GM12878 (cell line): ENCODE data around the gene C9. TPM values are rescaled to one million over a fixed set of nuclear protein-coding genes. Genes with fewer than 3 reads are reported as not detected.

Experiments used
- ATAC-seq: fragments of 200-7000 bp; cut with Tn5 transposase; 3 replicates; pipeline ENCODE4 v1.9.1; 2020; ENCODE audit warnings: mild to moderate bottlenecking, moderate library complexity
- BruUV-seq: library from RNA; stranded (reverse); fragments of 400-500 nt; replicated peaks from 2 replicates; lab custom pipeline; 2021; lab: Mats Ljungman, UMichigan
- CTCF ChIA-PET: fragments of 300-600 bp; sonication (Branson Sonifier 250); formaldehyde crosslinking; extraction: SDS; loops from one replicate; lab custom pipeline; 2021; ENCODE audit warnings: inconsistent platforms; lab: Yijun Ruan, JAX
- POLR2A ChIA-PET: fragments of 350-600 bp; formaldehyde crosslinking; extraction: SDS; loops from one replicate; lab custom pipeline; 2021; ENCODE audit warnings: inconsistent platforms; lab: Charles Lee
- RAD21 ChIA-PET: fragments of 300-600 bp; sonication (Branson Sonifier 250); formaldehyde crosslinking; loops from one replicate; lab custom pipeline; 2023; ENCODE audit warnings: antibody characterized with exemption; ENCODE audit not compliant: unreplicated experiment; lab: Charles Lee
- SMC1A ChIA-PET: fragments of 300-600 bp; sonication (Branson Sonifier 250); formaldehyde crosslinking; loops from one replicate; lab custom pipeline; 2023; ENCODE audit not compliant: unreplicated experiment, uncharacterized antibody; lab: Charles Lee
- DNase-seq: peaks from one replicate; pipeline ENCODE4 v3.0.0-alpha.2; 2011; ENCODE audit warnings: low read depth, low spot score
- FAIRE-seq: peaks from 3 replicates; lab custom pipeline; 2011; peaks lifted over from hg19 to GRCh38; lab: Jason Lieb, UNC
- H2AFZ ChIP-seq: 2 replicates; pipeline ENCODE4 v1.6.0; 2011; ENCODE audit warnings: low read depth, low read length, control low read depth; ENCODE audit not compliant: control insufficient read depth
- H3K27ac ChIP-seq: 2 replicates; pipeline ENCODE4 v1.5.1; 2011; ENCODE audit warnings: control low read depth; ENCODE audit not compliant: control insufficient read depth, insufficient read depth
- H3K27me3 ChIP-seq, 2 experiments: replicated peaks in 1 of 2; 2 replicates each; pipeline versions ENCODE4 v1.6.0 to v1.6.1; 2011; ENCODE audit warnings: low read length in 1 of 2; ENCODE audit not compliant: control insufficient read depth in 2 of 2, insufficient read depth in 2 of 2
- H3K36me3 ChIP-seq, 2 experiments: 2 replicates each; pipeline ENCODE4 v1.5.1; 2011; ENCODE audit warnings: low read length in 1 of 2; ENCODE audit not compliant: control insufficient read depth in 2 of 2, insufficient read depth in 2 of 2
- H3K4me1 ChIP-seq: 2 replicates; pipeline ENCODE4 v1.6.1; 2011; ENCODE audit warnings: mild to moderate bottlenecking, low read length, moderate library complexity, mixed read lengths; ENCODE audit not compliant: control insufficient read depth, insufficient read depth
- H3K4me2 ChIP-seq: 2 replicates; pipeline ENCODE4 v1.6.0; 2011; ENCODE audit warnings: control low read depth; ENCODE audit not compliant: control insufficient read depth, insufficient read depth
- H3K4me3 ChIP-seq: fragments of 200-600 bp; sonication (generic); 2 replicates; pipeline ENCODE4 v1.5.1; 2016
- H3K79me2 ChIP-seq: 2 replicates; pipeline ENCODE4 v1.6.0; 2011; ENCODE audit warnings: low read length; ENCODE audit not compliant: control insufficient read depth, insufficient read depth
- H3K9ac ChIP-seq: 2 replicates; pipeline ENCODE4 v1.8.0; 2011; ENCODE audit warnings: low read length, control low read depth, mixed read lengths; ENCODE audit not compliant: control insufficient read depth, insufficient read depth
- H3K9me3 ChIP-seq: replicated peaks from 3 replicates; pipeline ENCODE4 v1.5.1; 2011; ENCODE audit warnings: mild to moderate bottlenecking, low read length; ENCODE audit not compliant: control insufficient read depth, insufficient read depth
- H4K20me1 ChIP-seq: 2 replicates; pipeline ENCODE4 v1.6.0; 2011; ENCODE audit not compliant: control insufficient read depth, insufficient read depth
- CBX5 ChIP-seq: sonication (generic); IDR thresholded peaks from 2 replicates; pipeline ENCODE4 v1.6.1; 2016; ENCODE audit warnings: low read depth, moderate library complexity, mild to moderate bottlenecking, inconsistent platforms
- CHD2 ChIP-seq: IDR thresholded peaks from 2 replicates; pipeline ENCODE4 v1.6.1; 2011; ENCODE audit warnings: low read depth, low read length, improper control_type of control experiment, borderline replicate concordance
- HDGF ChIP-seq: fragments of 450-650 bp; IDR thresholded peaks from 2 replicates; pipeline ENCODE4 v1.6.1; 2016; ENCODE audit warnings: antibody characterized with exemption
- NR2C1 ChIP-seq: fragments of 450-650 bp; IDR thresholded peaks from 2 replicates; pipeline ENCODE4 v1.6.1; 2017; ENCODE audit warnings: antibody characterized with exemption, mild to moderate bottlenecking, moderate library complexity
- POU2F2 ChIP-seq: IDR thresholded peaks from 3 replicates; pipeline ENCODE4 v1.6.1; 2011; ENCODE audit warnings: low read depth, mild to moderate bottlenecking, low read length, borderline replicate concordance
- RFX5 ChIP-seq: IDR thresholded peaks from 2 replicates; pipeline ENCODE4 v1.6.1; 2011; ENCODE audit warnings: low read depth, low read length, improper control_type of control experiment
- SMAD1 ChIP-seq: fragments of 450-650 bp; IDR thresholded peaks from 2 replicates; pipeline ENCODE4 v1.6.1; 2018; ENCODE audit warnings: mild to moderate bottlenecking, low read depth; ENCODE audit not compliant: partially characterized antibody
- ZSCAN29 ChIP-seq: fragments of 450-650 bp; IDR thresholded peaks from 2 replicates; pipeline ENCODE4 v1.6.1; 2017; ENCODE audit warnings: mild to moderate bottlenecking, moderate library complexity
- WGBS: methylation state at CpG from one replicate; pipeline ENCODE4 v1.1.6; 2016; ENCODE audit warnings: low lambda C conversion rate; ENCODE audit not compliant: insufficient replicate concordance, insufficient coverage; ENCODE audit errors: missing lambda C conversion rate; 5-methylcytosine and 5-hydroxymethylcytosine counted together
- in situ Hi-C: fragments of 300-500 bp; cut with MboI; formaldehyde crosslinking; loops from 9 replicates; pipeline ENCODE4 v1.14.3; 2018; ENCODE audit warnings: mixed read lengths
- intact Hi-C: fragments of 100-400 bp; cut with micrococcal nuclease; formaldehyde crosslinking; loops from one replicate; pipeline ENCODE4 v1.14.2; 2022; ENCODE audit not compliant: unreplicated experiment
- polyA plus RNA-seq, 11 experiments: library from polyadenylated mRNA; depleted of rRNA in 4 of 11; unstranded in 6 of 11; stranded (reverse) in 5 of 11; fragments of >200 nt; fragmentation: Nextera tagmentation in 4 of 11; fragmentation: Illumina TruSeq in 1 of 11; extraction: Ambion mirVana in 4 of 11; extraction: Trizol in 1 of 11; gene quantifications; 1 replicate in 1 of 11; 2 replicates in 10 of 11; pipeline versions ENCODE4 v1.2.1 to v1.2.3, GENCODE V29; 2011 to 2016; ENCODE audit warnings: inconsistent platforms in 2 of 11, missing spikeins in 2 of 11, low read depth in 1 of 11
- total RNA-seq, 4 experiments: library from RNA; depleted of rRNA in 3 of 4; stranded (reverse); fragments of >200 nt in 3 of 4; fragmentation: Illumina TruSeq in 1 of 4; extraction: Trizol in 1 of 4; gene quantifications; 2 replicates each; pipeline versions ENCODE4 v1.2.1 to v1.2.3, GENCODE V29; 2013 to 2021
- TF ChIP-seq, protein P1 (sequence below): fragments of 450-650 bp; IDR thresholded peaks from 2 replicates; pipeline ENCODE4 v1.6.1; 2017; ENCODE audit warnings: low read depth, mild to moderate bottlenecking, moderate library complexity
- TF ChIP-seq, protein P2 (sequence below): fragments of 450-650 bp; IDR thresholded peaks from 2 replicates; pipeline ENCODE4 v1.6.1; 2018; ENCODE audit warnings: borderline replicate concordance, mild to moderate bottlenecking; ENCODE audit not compliant: partially characterized antibody
- TF ChIP-seq, protein P3 (sequence below): fragments of 450-650 bp; formaldehyde crosslinking; IDR thresholded peaks from 2 replicates; pipeline ENCODE4 v1.5.0; 2022; ENCODE audit warnings: mild to moderate bottlenecking, missing genetic modification characterization
- TF ChIP-seq, protein P4 (sequence below): fragments of 150-350 bp; IDR thresholded peaks from 2 replicates; pipeline ENCODE4 v1.6.1; 2014; ENCODE audit warnings: mild to moderate bottlenecking, low read depth, low read length

C9 gene
- total and polyA plus RNA-seq, 10 of the 15 experiments (the other 5 are each of a cell fraction or from before 2014, with no cell fraction given) = 0.54 TPM; not detected in 9

DNA sequence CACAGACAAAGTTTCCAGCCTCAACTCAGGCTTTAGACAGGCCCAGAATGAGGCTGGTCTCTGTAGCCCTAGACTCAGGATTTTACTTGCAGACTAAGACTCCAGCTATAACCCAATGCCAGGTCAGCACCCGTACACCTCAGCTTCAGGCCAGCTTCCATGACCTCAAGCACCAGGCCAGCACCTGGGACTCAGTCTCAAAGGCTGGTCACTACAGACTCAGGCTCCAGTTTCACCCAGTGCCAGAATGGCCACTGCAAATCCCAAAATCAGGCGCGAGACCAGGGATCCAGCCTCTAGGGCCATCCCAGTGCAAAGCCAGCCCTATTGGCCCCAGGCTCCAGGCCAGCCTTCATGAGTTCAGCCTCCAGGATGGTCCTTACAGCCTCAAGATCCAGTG lies 44.9 kb downstream of the C9 start:
- no peak overlapping the region for H3K4me3 ChIP-seq
- 61% methylated on average over 3 of the region's 3 CpGs for WGBS

More for the DNA sequence above, 44.9 kb downstream of the C9 start:
- H3K27me3 ChIP-seq = no peaks in the 10 kb centered on the region
- POLR2A ChIA-PET = no interaction called here
- no peak for ATAC-seq
- H3K79me2 ChIP-seq = no peaks in the 10 kb centered on the region
- H3K9ac ChIP-seq = no peak overlapping the region
- H3K4me1 ChIP-seq = no peaks in the 10 kb centered on the region
- RAD21 ChIA-PET = no interaction called here
- no peak overlapping the region for H2AFZ ChIP-seq
- no peak for DNase-seq
- no peak overlapping the region for H3K27ac ChIP-seq
- intact Hi-C loops = no loop called here
- SMC1A ChIA-PET = no interaction called here
- in situ Hi-C loops = no loop called here
- no TSS peak for BruUV-seq
- no peak for TF ChIP-seq CBX5
- TF ChIP-seq, protein P1, sequence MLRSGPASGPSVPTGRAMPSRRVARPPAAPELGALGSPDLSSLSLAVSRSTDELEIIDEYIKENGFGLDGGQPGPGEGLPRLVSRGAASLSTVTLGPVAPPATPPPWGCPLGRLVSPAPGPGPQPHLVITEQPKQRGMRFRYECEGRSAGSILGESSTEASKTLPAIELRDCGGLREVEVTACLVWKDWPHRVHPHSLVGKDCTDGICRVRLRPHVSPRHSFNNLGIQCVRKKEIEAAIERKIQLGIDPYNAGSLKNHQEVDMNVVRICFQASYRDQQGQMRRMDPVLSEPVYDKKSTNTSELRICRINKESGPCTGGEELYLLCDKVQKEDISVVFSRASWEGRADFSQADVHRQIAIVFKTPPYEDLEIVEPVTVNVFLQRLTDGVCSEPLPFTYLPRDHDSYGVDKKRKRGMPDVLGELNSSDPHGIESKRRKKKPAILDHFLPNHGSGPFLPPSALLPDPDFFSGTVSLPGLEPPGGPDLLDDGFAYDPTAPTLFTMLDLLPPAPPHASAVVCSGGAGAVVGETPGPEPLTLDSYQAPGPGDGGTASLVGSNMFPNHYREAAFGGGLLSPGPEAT = no peak
- no peak for TF ChIP-seq ZSCAN29
- TF ChIP-seq HDGF = no peak
- no peak for TF ChIP-seq POU2F2
- TF ChIP-seq CHD2 = no peak
- TF ChIP-seq RFX5 = no peak
- TF ChIP-seq, protein P2, sequence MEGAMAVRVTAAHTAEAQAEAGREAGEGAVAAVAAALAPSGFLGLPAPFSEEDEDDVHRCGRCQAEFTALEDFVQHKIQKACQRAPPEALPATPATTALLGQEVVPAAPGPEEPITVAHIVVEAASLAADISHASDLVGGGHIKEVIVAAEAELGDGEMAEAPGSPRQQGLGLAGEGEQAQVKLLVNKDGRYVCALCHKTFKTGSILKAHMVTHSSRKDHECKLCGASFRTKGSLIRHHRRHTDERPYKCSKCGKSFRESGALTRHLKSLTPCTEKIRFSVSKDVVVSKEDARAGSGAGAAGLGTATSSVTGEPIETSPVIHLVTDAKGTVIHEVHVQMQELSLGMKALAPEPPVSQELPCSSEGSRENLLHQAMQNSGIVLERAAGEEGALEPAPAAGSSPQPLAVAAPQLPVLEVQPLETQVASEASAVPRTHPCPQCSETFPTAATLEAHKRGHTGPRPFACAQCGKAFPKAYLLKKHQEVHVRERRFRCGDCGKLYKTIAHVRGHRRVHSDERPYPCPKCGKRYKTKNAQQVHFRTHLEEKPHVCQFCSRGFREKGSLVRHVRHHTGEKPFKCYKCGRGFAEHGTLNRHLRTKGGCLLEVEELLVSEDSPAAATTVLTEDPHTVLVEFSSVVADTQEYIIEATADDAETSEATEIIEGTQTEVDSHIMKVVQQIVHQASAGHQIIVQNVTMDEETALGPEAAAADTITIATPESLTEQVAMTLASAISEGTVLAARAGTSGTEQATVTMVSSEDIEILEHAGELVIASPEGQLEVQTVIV = no peak
- no peak for TF ChIP-seq SMAD1
- no peak for TF ChIP-seq NR2C1
- TF ChIP-seq, protein P3, sequence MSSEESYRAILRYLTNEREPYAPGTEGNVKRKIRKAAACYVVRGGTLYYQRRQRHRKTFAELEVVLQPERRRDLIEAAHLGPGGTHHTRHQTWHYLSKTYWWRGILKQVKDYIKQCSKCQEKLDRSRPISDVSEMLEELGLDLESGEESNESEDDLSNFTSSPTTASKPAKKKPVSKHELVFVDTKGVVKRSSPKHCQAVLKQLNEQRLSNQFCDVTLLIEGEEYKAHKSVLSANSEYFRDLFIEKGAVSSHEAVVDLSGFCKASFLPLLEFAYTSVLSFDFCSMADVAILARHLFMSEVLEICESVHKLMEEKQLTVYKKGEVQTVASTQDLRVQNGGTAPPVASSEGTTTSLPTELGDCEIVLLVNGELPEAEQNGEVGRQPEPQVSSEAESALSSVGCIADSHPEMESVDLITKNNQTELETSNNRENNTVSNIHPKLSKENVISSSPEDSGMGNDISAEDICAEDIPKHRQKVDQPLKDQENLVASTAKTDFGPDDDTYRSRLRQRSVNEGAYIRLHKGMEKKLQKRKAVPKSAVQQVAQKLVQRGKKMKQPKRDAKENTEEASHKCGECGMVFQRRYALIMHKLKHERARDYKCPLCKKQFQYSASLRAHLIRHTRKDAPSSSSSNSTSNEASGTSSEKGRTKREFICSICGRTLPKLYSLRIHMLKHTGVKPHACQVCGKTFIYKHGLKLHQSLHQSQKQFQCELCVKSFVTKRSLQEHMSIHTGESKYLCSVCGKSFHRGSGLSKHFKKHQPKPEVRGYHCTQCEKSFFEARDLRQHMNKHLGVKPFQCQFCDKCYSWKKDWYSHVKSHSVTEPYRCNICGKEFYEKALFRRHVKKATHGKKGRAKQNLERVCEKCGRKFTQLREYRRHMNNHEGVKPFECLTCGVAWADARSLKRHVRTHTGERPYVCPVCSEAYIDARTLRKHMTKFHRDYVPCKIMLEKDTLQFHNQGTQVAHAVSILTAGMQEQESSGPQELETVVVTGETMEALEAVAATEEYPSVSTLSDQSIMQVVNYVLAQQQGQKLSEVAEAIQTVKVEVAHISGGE (CRISPR knock-in tag) = no peak
- TF ChIP-seq, protein P4, sequence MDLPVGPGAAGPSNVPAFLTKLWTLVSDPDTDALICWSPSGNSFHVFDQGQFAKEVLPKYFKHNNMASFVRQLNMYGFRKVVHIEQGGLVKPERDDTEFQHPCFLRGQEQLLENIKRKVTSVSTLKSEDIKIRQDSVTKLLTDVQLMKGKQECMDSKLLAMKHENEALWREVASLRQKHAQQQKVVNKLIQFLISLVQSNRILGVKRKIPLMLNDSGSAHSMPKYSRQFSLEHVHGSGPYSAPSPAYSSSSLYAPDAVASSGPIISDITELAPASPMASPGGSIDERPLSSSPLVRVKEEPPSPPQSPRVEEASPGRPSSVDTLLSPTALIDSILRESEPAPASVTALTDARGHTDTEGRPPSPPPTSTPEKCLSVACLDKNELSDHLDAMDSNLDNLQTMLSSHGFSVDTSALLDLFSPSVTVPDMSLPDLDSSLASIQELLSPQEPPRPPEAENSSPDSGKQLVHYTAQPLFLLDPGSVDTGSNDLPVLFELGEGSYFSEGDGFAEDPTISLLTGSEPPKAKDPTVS = no peak
- TF ChIP-seq, all 136 proteins: peak for 0
- CTCF ChIA-PET = interaction anchor here (2.1 kb wide), 1 partner anchor 102 kb away, joined by 8 read pairs; no protein-coding TSS in a partner anchor
- H3K4me2 ChIP-seq = no peak overlapping the region
- FAIRE-seq = no peak
- H3K9me3 ChIP-seq = no peaks in the 10 kb centered on the region
- no peaks in the 10 kb centered on the region for H4K20me1 ChIP-seq
- H3K36me3 ChIP-seq = no peaks in the 10 kb centered on the region
